GM23338 (cell line): ENCODE measurements around the gene CIAO3.

ENCODE experiments used
- CREB1 ChIP-seq: fragments of 250-450 bp; sonication (Bioruptor Pico); IDR thresholded peaks from 2 replicates; pipeline ENCODE4 v1.5.0; 2020; ENCODE audit warnings: low read depth, mild to moderate bottlenecking, moderate library complexity
- EZH2phosphoT487 ChIP-seq: fragments of 200-600 bp; sonication (generic); IDR thresholded peaks from one replicate; pipeline ENCODE4 v1.8.1; 2018; ENCODE audit warnings: antibody characterized with exemption; ENCODE audit not compliant: unreplicated experiment
- POLR2AphosphoS5 ChIP-seq: IDR thresholded peaks from 2 replicates; pipeline ENCODE4 v1.6.1; 2016; ENCODE audit warnings: antibody characterized with exemption, low read depth
- TF ChIP-seq, protein P1 (sequence below), 2 experiments: fragments of 200-600 bp in 1 of 2; sonication (generic) in 1 of 2; conservative IDR thresholded peaks; 2 replicates each; pipeline versions ENCODE4 v1.5.1 to v1.6.1; 2016 to 2017; ENCODE audit warnings: antibody characterized with exemption in 2 of 2, low read depth in 2 of 2, mild to moderate bottlenecking in 2 of 2, moderate library complexity in 1 of 2
- TF ChIP-seq, protein P2 (sequence below): IDR thresholded peaks from one replicate; pipeline ENCODE4 v1.6.1; 2018; ENCODE audit warnings: antibody characterized with exemption; ENCODE audit not compliant: unreplicated experiment
- TF ChIP-seq, protein P3 (sequence below): IDR thresholded peaks from 2 replicates; pipeline ENCODE4 v1.6.1; 2016; ENCODE audit warnings: antibody characterized with exemption

DNA sequence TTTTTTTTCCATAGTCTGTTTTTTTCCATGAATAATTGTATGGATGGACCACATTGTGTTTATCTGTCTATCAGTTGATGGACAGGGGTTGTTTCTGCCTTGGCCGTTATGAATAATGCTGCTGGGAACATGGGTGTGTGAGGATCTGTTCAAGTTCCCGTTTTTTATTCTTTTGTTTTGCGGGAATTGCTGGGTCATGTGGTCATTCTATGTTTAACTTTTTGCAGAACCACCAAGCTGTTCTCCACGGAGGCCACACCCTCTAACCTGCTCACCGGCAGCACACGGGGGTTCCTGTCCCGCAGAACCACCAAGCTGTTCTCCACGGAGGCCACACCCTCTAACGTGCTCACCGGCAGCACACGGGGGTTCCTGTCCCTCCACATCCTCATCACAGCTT is 13.9 kb upstream of the CIAO3 start:
- TF ChIP-seq, protein P1, sequence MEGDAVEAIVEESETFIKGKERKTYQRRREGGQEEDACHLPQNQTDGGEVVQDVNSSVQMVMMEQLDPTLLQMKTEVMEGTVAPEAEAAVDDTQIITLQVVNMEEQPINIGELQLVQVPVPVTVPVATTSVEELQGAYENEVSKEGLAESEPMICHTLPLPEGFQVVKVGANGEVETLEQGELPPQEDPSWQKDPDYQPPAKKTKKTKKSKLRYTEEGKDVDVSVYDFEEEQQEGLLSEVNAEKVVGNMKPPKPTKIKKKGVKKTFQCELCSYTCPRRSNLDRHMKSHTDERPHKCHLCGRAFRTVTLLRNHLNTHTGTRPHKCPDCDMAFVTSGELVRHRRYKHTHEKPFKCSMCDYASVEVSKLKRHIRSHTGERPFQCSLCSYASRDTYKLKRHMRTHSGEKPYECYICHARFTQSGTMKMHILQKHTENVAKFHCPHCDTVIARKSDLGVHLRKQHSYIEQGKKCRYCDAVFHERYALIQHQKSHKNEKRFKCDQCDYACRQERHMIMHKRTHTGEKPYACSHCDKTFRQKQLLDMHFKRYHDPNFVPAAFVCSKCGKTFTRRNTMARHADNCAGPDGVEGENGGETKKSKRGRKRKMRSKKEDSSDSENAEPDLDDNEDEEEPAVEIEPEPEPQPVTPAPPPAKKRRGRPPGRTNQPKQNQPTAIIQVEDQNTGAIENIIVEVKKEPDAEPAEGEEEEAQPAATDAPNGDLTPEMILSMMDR (conservative IDR thresholded peaks at IDR 0.05; ENCODE audit: low read depth in 2 of 2), result no peak
- TF ChIP-seq EZH2phosphoT487, result no peak
- TF ChIP-seq, protein P2, sequence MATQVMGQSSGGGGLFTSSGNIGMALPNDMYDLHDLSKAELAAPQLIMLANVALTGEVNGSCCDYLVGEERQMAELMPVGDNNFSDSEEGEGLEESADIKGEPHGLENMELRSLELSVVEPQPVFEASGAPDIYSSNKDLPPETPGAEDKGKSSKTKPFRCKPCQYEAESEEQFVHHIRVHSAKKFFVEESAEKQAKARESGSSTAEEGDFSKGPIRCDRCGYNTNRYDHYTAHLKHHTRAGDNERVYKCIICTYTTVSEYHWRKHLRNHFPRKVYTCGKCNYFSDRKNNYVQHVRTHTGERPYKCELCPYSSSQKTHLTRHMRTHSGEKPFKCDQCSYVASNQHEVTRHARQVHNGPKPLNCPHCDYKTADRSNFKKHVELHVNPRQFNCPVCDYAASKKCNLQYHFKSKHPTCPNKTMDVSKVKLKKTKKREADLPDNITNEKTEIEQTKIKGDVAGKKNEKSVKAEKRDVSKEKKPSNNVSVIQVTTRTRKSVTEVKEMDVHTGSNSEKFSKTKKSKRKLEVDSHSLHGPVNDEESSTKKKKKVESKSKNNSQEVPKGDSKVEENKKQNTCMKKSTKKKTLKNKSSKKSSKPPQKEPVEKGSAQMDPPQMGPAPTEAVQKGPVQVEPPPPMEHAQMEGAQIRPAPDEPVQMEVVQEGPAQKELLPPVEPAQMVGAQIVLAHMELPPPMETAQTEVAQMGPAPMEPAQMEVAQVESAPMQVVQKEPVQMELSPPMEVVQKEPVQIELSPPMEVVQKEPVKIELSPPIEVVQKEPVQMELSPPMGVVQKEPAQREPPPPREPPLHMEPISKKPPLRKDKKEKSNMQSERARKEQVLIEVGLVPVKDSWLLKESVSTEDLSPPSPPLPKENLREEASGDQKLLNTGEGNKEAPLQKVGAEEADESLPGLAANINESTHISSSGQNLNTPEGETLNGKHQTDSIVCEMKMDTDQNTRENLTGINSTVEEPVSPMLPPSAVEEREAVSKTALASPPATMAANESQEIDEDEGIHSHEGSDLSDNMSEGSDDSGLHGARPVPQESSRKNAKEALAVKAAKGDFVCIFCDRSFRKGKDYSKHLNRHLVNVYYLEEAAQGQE, result no peak
- TF ChIP-seq POLR2AphosphoS5, result no peak
- TF ChIP-seq, protein P3, sequence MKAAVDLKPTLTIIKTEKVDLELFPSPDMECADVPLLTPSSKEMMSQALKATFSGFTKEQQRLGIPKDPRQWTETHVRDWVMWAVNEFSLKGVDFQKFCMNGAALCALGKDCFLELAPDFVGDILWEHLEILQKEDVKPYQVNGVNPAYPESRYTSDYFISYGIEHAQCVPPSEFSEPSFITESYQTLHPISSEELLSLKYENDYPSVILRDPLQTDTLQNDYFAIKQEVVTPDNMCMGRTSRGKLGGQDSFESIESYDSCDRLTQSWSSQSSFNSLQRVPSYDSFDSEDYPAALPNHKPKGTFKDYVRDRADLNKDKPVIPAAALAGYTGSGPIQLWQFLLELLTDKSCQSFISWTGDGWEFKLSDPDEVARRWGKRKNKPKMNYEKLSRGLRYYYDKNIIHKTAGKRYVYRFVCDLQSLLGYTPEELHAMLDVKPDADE, result no peak
- TF ChIP-seq CREB1 (CRISPR knock-in tag), result no peak
